Esophagus mucosa (tissue), 1 donor: ENCODE data around the gene EPX. TPM values are rescaled to one million over a fixed set of nuclear protein-coding genes. Genes with fewer than 3 reads are reported as not detected.

ENCODE experiments used
- ATAC-seq: fragments of 200-7000 bp; cut with Tn5 transposase; one replicate; pipeline ENCODE4 v1.9.1; 2020
- total RNA-seq: library from RNA; stranded (reverse); gene quantifications from one replicate; pipeline ENCODE4 v1.2.4, GENCODE V29; 2023
- donor health status: DM: yes; HTN: yes; CAD: no.

The EPX gene
- total RNA-seq, 1 donor from 2014 or later, result not detected

- no peak for ATAC-seq
These were observed 39.1 kb downstream of the EPX start for GRCh38 chr17:58231641-58232040.

- peak; percentile 68 for ATAC-seq
These were observed 40.2 kb downstream of the EPX start for GRCh38 chr17:58232707-58233156.

DNA sequence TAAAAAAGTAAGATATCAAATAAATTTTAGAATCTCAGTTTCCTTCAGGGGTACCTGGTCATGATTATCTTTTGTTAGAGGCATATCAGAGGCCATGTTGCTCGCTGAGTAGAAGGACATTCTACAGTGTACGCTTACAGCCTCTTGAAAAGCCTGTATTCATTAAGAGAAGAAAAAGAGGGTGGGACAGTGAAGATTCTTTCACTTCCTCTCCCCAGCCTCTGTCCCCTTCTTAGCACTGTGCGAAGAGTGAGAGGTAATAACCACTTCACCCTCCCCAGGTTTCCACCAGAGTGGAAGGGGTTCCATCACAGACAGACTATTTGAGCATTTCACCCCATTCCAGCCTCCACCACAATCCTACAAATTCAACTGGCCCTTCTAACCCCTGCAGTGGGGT lies 41.0 kb downstream of the EPX start:
- ATAC-seq, result peak; percentile 38

GRCh38 chr17:58234512-58234911 lies 42.0 kb downstream of the EPX start:
- ATAC-seq, result no peak

GRCh38 chr17:58235821-58236220 lies 43.3 kb downstream of the EPX start:
- ATAC-seq, result no peak

GRCh38 chr17:58236394-58236793 lies 43.9 kb downstream of the EPX start:
- no peak for ATAC-seq

GRCh38 chr17:58238147-58238634 lies 45.7 kb downstream of the EPX start, which contains the start of gene LPO:
LPO (plus strand) TSS chr17:58238584; CDS start chr17:58242980, 4,396 bp downstream.
- ATAC-seq, result no peak

GRCh38 chr17:58239987-58240386 lies 47.5 kb downstream of the EPX start:
- no peak for ATAC-seq

DNA sequence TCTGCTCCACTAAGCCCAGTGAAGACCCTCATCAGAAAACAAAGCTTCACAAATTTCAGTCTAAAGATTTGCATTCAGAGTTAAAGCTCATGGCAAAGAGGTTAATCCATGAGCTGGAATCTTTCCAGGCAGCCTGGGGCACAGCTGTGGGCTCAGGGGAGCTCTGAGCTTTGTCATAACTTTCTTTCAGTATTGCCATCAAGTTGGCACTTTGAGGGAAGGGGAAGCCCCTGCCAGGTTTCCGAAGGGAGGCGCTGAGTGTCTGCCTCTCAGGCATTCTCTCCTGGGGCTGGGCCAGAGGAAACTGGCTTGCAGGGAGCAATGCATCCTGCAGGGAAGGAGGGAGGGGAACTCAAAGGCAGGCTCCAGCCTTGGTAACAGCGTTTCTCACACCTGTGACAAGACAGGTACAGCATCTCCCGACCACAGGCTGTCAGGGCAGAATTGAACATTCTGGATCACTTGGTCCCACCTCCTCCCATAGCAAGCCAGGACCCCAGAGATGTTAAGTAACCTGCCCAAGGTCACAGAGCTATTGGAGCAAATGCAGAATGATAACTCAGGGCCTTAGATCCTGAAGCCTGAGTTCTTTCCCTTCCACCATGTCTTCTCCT lies 49.8 kb downstream of the EPX start:
- ATAC-seq, result no peak

DNA sequence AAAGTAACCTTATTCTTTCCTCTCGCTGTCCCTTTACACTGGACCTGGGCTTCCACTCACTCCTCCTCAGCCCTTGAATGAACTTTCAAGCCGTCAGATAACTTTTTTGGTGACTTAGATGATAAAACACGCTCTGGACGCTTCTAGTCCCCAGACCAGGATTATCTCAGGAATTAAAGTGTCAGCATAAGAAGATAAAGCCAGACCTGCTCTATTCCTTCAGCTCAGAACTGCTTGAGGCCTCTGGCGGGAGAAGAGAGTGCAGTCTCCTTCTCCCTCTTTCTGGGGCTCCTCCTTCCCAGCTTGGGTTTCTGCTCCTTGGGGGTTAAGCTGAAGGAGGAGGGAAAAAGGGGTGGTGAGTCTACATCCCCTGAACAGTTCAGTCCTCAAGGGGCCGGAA lies 52.4 kb downstream of the EPX start:
- ATAC-seq, result no peak

GRCh38 chr17:58245428-58246103 lies 53.0 kb downstream of the EPX start:
- no peak for ATAC-seq

DNA sequence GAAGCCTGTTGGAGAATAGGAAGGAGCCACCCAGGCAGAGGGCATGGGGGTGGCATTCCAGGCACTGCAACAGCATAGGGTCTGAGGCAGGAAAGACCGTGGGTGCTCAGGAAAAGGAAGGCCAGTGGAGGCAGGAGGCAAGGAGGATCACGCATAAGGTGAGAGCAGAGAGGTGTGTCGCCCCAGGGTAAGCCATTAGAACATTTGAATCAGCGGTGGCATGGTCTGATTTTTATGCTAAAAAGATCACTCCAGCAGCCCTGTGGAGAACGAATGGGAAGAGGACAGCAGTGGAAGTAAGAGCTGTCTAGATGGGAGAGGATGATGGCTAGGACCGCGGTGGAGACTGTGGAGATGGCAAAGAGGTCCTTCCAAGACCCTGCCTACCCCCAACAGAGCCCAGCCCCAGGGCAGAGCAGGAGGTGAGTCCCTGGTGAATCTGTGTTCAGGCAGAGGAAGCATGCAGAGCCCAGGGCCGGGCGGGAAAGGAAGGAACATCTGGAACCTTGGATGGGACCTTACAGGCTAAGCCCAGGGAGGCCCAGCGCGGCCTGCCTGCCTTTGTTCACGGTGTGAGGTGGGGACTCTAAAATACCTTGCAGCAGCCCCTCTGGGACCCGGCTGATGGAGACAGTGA lies 53.7 kb downstream of the EPX start:
- ATAC-seq, result no peak

DNA sequence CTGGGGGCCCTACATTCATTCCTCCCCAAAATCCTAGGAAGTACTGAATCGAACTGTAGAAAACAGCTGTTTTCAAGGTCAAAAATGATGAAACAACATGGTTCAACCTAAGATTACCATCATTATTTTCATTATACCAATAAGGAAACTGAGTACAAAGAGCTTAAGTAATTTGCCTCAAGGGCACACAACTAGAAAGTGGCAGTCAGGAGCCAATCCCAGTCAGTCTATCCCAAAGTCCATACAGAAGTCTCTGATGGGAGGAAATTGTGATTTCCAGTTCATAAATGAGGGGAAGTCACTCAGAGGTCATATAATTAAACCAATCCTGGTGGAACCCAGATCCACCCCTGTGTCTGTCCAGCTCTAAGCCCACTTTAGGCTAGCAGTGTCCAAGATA lies 54.3 kb downstream of the EPX start:
- no peak for ATAC-seq

DNA sequence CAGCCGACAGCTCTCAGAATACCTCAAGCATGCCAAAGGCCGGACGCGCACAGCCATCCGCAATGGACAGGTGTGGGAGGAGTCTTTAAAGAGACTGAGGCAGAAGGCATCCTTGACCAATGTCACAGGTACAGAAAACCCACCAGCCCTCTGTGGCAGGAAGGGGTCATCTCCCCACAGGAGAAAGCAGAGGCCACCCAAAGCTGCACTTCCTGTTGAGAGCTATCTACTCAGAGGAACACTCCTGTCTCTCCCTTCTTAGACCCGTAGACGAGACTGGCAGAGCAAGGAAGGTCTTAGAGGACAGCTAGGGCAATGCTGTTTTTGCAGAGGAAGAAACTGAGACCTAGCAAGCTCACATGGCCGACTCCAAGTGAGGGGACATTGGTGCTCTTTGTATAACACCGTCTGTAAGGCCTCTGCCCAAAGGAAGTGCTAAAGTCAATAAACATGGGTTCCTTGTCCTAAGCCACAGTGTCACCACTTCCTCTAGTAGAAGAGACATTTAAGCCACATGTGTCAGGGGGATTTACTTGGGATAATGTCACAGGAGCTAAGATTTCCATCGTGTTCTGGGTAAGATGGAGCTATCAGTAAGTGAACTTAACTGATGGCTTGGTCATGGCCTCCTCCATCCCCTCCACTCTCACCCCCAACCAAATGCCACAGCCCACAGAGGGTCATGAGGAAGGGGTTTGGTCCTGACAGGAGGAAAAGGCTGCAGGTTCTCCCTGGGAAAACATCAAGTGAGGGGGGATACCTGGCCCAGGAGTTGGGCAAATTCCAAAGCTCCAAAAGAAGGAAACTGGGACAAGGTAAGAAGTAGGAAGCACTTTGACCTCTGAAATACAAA lies 55.2 kb downstream of the EPX start:
- ATAC-seq, result no peak

DNA sequence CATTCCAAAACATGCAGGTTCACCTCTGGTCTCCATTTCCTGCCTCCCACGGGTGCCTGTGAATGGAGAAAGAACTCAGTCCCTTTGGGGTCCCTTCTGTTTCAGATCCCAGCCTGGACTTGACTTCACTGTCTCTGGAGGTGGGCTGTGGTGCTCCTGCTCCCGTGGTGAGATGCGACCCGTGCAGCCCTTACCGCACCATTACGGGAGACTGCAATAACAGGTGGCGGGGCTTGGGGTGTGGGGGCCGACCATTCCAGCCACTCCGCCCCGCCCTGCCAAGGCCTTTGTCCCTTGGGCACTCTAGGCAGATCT lies 56.4 kb downstream of the EPX start:
- ATAC-seq, result no peak

- peak; percentile 79 for ATAC-seq
These were observed 57.0 kb downstream of the EPX start for GRCh38 chr17:58249270-58250133.

- no peak for ATAC-seq
These were observed 58.0 kb downstream of the EPX start for GRCh38 chr17:58250344-58251011.

DNA sequence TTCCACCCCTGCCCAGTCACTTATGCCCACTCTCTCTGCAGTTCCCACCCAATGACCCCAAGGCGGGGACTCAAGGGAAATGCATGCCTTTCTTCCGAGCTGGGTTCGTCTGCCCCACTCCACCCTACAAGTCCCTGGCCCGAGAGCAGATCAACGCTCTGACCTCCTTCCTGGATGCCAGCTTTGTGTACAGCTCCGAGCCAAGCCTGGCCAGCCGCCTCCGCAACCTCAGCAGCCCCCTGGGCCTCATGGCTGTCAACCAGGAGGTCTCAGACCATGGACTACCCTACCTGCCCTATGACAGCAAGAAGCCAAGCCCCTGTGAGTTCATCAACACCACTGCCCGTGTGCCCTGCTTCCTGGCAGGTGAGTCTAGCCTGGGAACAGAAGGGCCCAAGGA lies 59.6 kb downstream of the EPX start:
- ATAC-seq, result no peak

DNA sequence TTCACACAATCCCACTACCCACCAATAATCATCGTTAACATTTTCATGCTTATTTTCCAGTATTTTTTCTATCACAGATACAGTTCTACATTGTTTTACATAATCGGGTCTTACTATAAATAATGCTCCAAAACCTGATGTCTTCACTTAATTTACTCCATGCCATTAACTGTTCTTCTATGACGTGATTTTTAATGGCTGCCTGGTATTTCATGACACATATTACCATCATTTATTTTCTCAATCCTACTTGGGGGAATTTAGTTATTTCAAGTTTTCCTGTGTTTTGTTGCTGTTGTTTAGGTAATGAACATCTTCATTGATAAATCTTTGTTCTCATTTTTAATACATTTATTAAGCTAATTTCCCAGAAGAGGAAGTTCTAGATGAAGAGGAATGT lies 60.6 kb downstream of the EPX start:
- no peak for ATAC-seq
